Measurements from ENCODE around the gene ZBTB45. TPM values are rescaled to one million over a fixed set of nuclear protein-coding genes. Genes with fewer than 3 reads are reported as not detected.

Gene ZBTB45
- polyA plus RNA-seq, 3 donors: 2.2 to 5.3 (median 2.6) TPM

Small RNAs within 50 kb of the gene (small RNA-seq; reads per million reads assigned to genes)
- gene MIR6807 (ENCODE audit: insufficient read length, low read depth) (not detected), gene RN7SL525P (ENCODE audit: insufficient read length, low read depth) (not detected), gene RN7SL693P (ENCODE audit: insufficient read length, low read depth) (not detected), gene RNU6-1337P (ENCODE audit: insufficient read length, low read depth) (not detected)

Other genes with a start within 250 kb of the ZBTB45 start
- gene ZNF8, start 240.9 kb downstream of the ZBTB45 start, polyA plus RNA-seq: 1 to 10 TPM in 1 of 3 donors, under 1 TPM in 2; 0.05 to 2.4 (median 0.25) TPM
- 10 to 100 TPM; 34.6 to 61.5 (median 38.8) TPM for gene ERVK3-1, start 214.4 kb downstream of the ZBTB45 start, polyA plus RNA-seq
- 1 to 10 TPM in 1 of 3 donors, under 1 TPM in 2; 0.58 to 1.2 (median 0.99) TPM for gene ZSCAN22, start 192.8 kb downstream of the ZBTB45 start, polyA plus RNA-seq
- 10 to 100 TPM; 30.2 to 54.5 (median 35.3) TPM for gene A1BG, start 166.3 kb downstream of the ZBTB45 start, polyA plus RNA-seq
- gene ZNF497, start 157.1 kb downstream of the ZBTB45 start, polyA plus RNA-seq: under 1 TPM; 0.28 to 0.60 (median 0.41) TPM
- under 1 TPM; 0.13 to 0.72 (median 0.33) TPM for gene ZNF837, start 138.8 kb downstream of the ZBTB45 start, polyA plus RNA-seq
- gene RPS5, start 132.5 kb downstream of the ZBTB45 start, polyA plus RNA-seq: 1,000 to 10,000 TPM in 1 of 3 donors, 100 to 1,000 TPM in 2; 485 to 1,381 (median 580) TPM
- gene RNF225, start 124.2 kb downstream of the ZBTB45 start, polyA plus RNA-seq: not detected
- gene ZNF584, start 111.2 kb downstream of the ZBTB45 start, polyA plus RNA-seq: 1 to 10 TPM; 1.2 to 3.1 (median 1.7) TPM
- under 1 TPM; 0.40 to 0.92 (median 0.75) TPM for gene ZNF132, start 79.7 kb downstream of the ZBTB45 start, polyA plus RNA-seq
- gene ZNF324B, start 68.2 kb downstream of the ZBTB45 start, polyA plus RNA-seq: 1 to 10 TPM in 1 of 3 donors, under 1 TPM in 2; 0.46 to 3.1 (median 0.82) TPM
- gene ZNF324, start 52.7 kb downstream of the ZBTB45 start, polyA plus RNA-seq: 1 to 10 TPM; 4.1 to 5.7 (median 5.3) TPM
- gene ZNF446, start 43.5 kb downstream of the ZBTB45 start, polyA plus RNA-seq: 1 to 10 TPM; 2.0 to 6.2 (median 2.2) TPM
- 1 to 10 TPM; 1.5 to 2.9 (median 2.8) TPM for gene SLC27A5, start 7.8 kb downstream of the ZBTB45 start, polyA plus RNA-seq
- gene TRIM28, start 24.3 kb upstream of the ZBTB45 start, polyA plus RNA-seq: 100 to 1,000 TPM in 1 of 3 donors, 10 to 100 TPM in 2; 16.2 to 234 (median 35.0) TPM
- 100 to 1,000 TPM; 228 to 323 (median 290) TPM for gene CHMP2A, start 35.3 kb upstream of the ZBTB45 start, polyA plus RNA-seq
- gene UBE2M, start 38.8 kb upstream of the ZBTB45 start, polyA plus RNA-seq: 10 to 100 TPM in 2 of 3 donors, 1 to 10 TPM in 1; 7.8 to 84.6 (median 14.3) TPM
- 10 to 100 TPM in 1 of 3 donors, 1 to 10 TPM in 2; 1.6 to 55.6 (median 1.7) TPM for gene MZF1, start 53.5 kb upstream of the ZBTB45 start, polyA plus RNA-seq

Data from CD14-positive monocyte (primary cell).